ENCODE measurements around the gene GZMM.
"Not testable (repeated sequence)": the region's sequence is repeated elsewhere in the genome, so short reads cannot be mapped to it uniquely, and the experiment has no call there.

GZMM gene

GRCh38 chr19:583198-583967 lies 39.5 kb downstream of the GZMM start:
- DNase-seq (ENCODE audit: low read depth), result no peak

- no peak for DNase-seq (ENCODE audit: low read depth)
Observed at GRCh38 chr19:583968-584239, 40.1 kb downstream of the GZMM start.

- DNase-seq (ENCODE audit: low read depth), result peak; percentile 52
Observed at GRCh38 chr19:584240-585001, 40.6 kb downstream of the GZMM start.

GRCh38 chr19:585146-585545 lies 41.3 kb downstream of the GZMM start:
- not testable (repeated sequence) for DNase-seq (ENCODE audit: low read depth)

GRCh38 chr19:585551-586110 lies 41.8 kb downstream of the GZMM start:
- DNase-seq (ENCODE audit: low read depth), result no peak

GRCh38 chr19:588093-588740 lies 44.4 kb downstream of the GZMM start:
- peak; percentile 52 for DNase-seq (ENCODE audit: low read depth)

- no peak for DNase-seq (ENCODE audit: low read depth)
Observed at GRCh38 chr19:588741-589692, 45.2 kb downstream of the GZMM start.

- no peak for DNase-seq (ENCODE audit: low read depth)
Observed at GRCh38 chr19:589693-590395, 46.0 kb downstream of the GZMM start, which contains the start of gene HCN2. TSS of gene HCN2 (plus strand) at chr19:589881. CDS start at chr19:589946, 65 bp downstream.

GRCh38 chr19:590396-590745 lies 46.5 kb downstream of the GZMM start:
- DNase-seq (ENCODE audit: low read depth), result no peak

- DNase-seq (ENCODE audit: low read depth), result no peak
Observed at GRCh38 chr19:590750-591098, 46.9 kb downstream of the GZMM start.

- no peak for DNase-seq (ENCODE audit: low read depth)
Observed at GRCh38 chr19:591099-591958, 47.5 kb downstream of the GZMM start.

GRCh38 chr19:592101-592500 lies 48.2 kb downstream of the GZMM start:
- DNase-seq (ENCODE audit: low read depth), result no peak

GRCh38 chr19:593055-593454 lies 49.2 kb downstream of the GZMM start:
- no peak for DNase-seq (ENCODE audit: low read depth)

GRCh38 chr19:593505-593904 lies 49.7 kb downstream of the GZMM start:
- no peak for DNase-seq (ENCODE audit: low read depth)

- DNase-seq (ENCODE audit: low read depth), result no peak
Observed at GRCh38 chr19:594265-594870, 50.5 kb downstream of the GZMM start.

- no peak for DNase-seq (ENCODE audit: low read depth)
Observed at GRCh38 chr19:595326-596262, 51.7 kb downstream of the GZMM start.

- no peak for DNase-seq (ENCODE audit: low read depth)
Observed at GRCh38 chr19:596263-596655, 52.4 kb downstream of the GZMM start.
